Stomach (tissue), 4 donors: ENCODE measurements around the gene KCNN3.

Experiments used
- CTCF ChIP-seq, 7 experiments: fragments of 450-650 bp in 4 of 7; fragments of 200-600 bp in 3 of 7; sonication (generic) in 3 of 7; IDR thresholded peaks; one replicate each; pipeline ENCODE4 v1.5.1; 2016 to 2019; ENCODE audit warnings: antibody characterized with exemption in 7 of 7, control low read depth in 2 of 7, mild to moderate bottlenecking in 1 of 7
- POLR2AphosphoS5 ChIP-seq, 3 donors: sonication (generic); formaldehyde crosslinking; IDR thresholded peaks; one replicate each; pipeline ENCODE4 v1.6.1; 2016; ENCODE audit warnings: antibody characterized with exemption in 3 of 3

- TF ChIP-seq CTCF (IDR thresholded peaks at IDR 0.05) = no peak
- TF ChIP-seq POLR2AphosphoS5 (IDR thresholded peaks at IDR 0.05) = no peak
Observed at GRCh38 chr1:154806333-154806732, 63.7 kb downstream of the KCNN3 start.
